A673 (cell line): ENCODE results near the gene NAV2. TPM values are rescaled to one million over a fixed set of nuclear protein-coding genes. Genes with fewer than 3 reads are reported as not detected.

ENCODE experiments used
- BruUV-seq: library from RNA; stranded (reverse); fragments of 400-500 nt; replicated peaks from 2 replicates; lab custom pipeline; 2021; lab: Mats Ljungman, UMichigan
- CTCF ChIA-PET: fragments of 300-600 bp; sonication (Branson Sonifier 250); formaldehyde crosslinking; loops from one replicate; lab custom pipeline; 2022; ENCODE audit warnings: antibody characterized with exemption; lab: Charles Lee
- POLR2A ChIA-PET: fragments of 300-600 bp; sonication (Branson Sonifier 250); formaldehyde crosslinking; loops from one replicate; lab custom pipeline; 2022; ENCODE audit warnings: antibody characterized with exemption; ENCODE audit not compliant: low non-redundant PET; lab: Charles Lee
- DNase-seq: peaks from one replicate; pipeline ENCODE4 v3.0.0-alpha.2; 2015; ENCODE audit warnings: low spot score
- H3K27ac ChIP-seq: fragments of 200-600 bp; sonication (generic); 2 replicates; pipeline ENCODE4 v1.5.1; 2016; ENCODE audit warnings: mixed run types, low read depth, mild to moderate bottlenecking, mixed read lengths, antibody characterized with exemption, low read length; ENCODE audit not compliant: poor library complexity, severe bottlenecking
- H3K27me3 ChIP-seq: fragments of 200-600 bp; sonication (generic); replicated peaks from 2 replicates; pipeline ENCODE4 v1.6.1; 2017; ENCODE audit warnings: mixed run types, low read depth, mild to moderate bottlenecking, mixed read lengths, antibody characterized with exemption, low read length; ENCODE audit not compliant: insufficient read depth, poor library complexity
- H3K36me3 ChIP-seq: fragments of 200-600 bp; sonication (generic); 2 replicates; pipeline ENCODE4 v1.6.1; 2016; ENCODE audit warnings: mixed run types, mild to moderate bottlenecking, mixed read lengths, antibody characterized with exemption, low read length; ENCODE audit not compliant: insufficient read depth, poor library complexity, severe bottlenecking
- H3K4me1 ChIP-seq: fragments of 200-600 bp; sonication (generic); 2 replicates; pipeline ENCODE4 v1.6.1; 2017; ENCODE audit warnings: mixed run types, mild to moderate bottlenecking, mixed read lengths, antibody characterized with exemption, low read length; ENCODE audit not compliant: insufficient read depth, poor library complexity, severe bottlenecking
- H3K4me3 ChIP-seq: fragments of 200-600 bp; sonication (generic); 2 replicates; pipeline ENCODE4 v1.5.1; 2016; ENCODE audit warnings: low read depth, mixed run types, mild to moderate bottlenecking, mixed read lengths, low read length; ENCODE audit not compliant: poor library complexity, severe bottlenecking
- H3K9me3 ChIP-seq: fragments of 200-600 bp; sonication (generic); 2 replicates; pipeline ENCODE4 v1.6.1; 2016; ENCODE audit warnings: mixed run types, low read depth, mild to moderate bottlenecking, mixed read lengths, antibody characterized with exemption, low read length; ENCODE audit not compliant: poor library complexity, severe bottlenecking
- EZH2 ChIP-seq: fragments of 200-600 bp; sonication (generic); IDR thresholded peaks from 2 replicates; pipeline ENCODE4 v1.6.1; 2017; ENCODE audit warnings: borderline replicate concordance, low read depth, mild to moderate bottlenecking, mixed read lengths, antibody characterized with exemption, low read length; ENCODE audit not compliant: poor library complexity, severe bottlenecking
- intact Hi-C: fragments of 100-400 bp; cut with micrococcal nuclease; formaldehyde crosslinking; loops from one replicate; pipeline ENCODE4 v1.10.0; 2022; ENCODE audit not compliant: unreplicated experiment
- total RNA-seq: library from RNA; stranded (reverse); gene quantifications from 2 replicates; pipeline ENCODE4 v1.2.3, GENCODE V29; 2021
- TF ChIP-seq, protein P1 (sequence below): fragments of 300-800, 200-600 bp; sonication (generic); conservative IDR thresholded peaks from 2 replicates; pipeline ENCODE4 v1.5.1; 2017; ENCODE audit warnings: low read depth, mild to moderate bottlenecking, antibody characterized with exemption, low read length, moderate library complexity, mixed read lengths

The NAV2 gene
- total RNA-seq, 1 experiment from 2014 or later: not detected

DNA sequence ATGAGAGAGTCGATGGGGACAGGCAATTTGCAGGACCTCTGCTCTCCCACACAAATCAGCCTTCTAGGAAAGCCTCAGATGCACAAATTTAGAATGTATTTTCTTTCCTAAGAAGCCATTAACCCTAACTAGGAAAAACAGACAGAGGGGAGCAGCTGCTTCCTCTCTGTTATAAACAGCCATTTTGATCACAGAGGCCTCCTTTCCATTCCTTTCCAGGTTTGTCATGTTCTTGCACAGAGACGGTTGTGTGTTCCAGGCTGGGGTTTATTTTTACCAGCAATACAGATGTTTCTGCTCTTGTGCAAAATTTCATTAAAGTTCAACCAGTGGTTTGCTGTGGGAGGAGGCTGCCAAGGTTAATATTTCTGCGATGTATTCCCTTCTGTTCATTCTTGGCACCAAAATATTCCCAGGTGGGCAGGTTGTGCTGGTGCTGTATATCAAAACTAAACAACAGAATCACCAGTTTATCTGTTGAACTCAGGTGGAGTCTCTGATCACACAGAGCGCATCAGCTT lies 90.2 kb downstream of the NAV2 start:
- no TSS peak for BruUV-seq
- no peak overlapping the region for H3K4me3 ChIP-seq
- POLR2A ChIA-PET: no interaction called here
- no peaks in the 10 kb centered on the region for H3K9me3 ChIP-seq
- intact Hi-C loops: loop anchor here (10.0 kb wide), 1 partner anchor 238 kb away; no protein-coding TSS in a partner anchor
- H3K27me3 ChIP-seq: no peaks in the 10 kb centered on the region
- TF ChIP-seq, protein P1, sequence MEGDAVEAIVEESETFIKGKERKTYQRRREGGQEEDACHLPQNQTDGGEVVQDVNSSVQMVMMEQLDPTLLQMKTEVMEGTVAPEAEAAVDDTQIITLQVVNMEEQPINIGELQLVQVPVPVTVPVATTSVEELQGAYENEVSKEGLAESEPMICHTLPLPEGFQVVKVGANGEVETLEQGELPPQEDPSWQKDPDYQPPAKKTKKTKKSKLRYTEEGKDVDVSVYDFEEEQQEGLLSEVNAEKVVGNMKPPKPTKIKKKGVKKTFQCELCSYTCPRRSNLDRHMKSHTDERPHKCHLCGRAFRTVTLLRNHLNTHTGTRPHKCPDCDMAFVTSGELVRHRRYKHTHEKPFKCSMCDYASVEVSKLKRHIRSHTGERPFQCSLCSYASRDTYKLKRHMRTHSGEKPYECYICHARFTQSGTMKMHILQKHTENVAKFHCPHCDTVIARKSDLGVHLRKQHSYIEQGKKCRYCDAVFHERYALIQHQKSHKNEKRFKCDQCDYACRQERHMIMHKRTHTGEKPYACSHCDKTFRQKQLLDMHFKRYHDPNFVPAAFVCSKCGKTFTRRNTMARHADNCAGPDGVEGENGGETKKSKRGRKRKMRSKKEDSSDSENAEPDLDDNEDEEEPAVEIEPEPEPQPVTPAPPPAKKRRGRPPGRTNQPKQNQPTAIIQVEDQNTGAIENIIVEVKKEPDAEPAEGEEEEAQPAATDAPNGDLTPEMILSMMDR: no peak
- no peak for TF ChIP-seq EZH2
- H3K27ac ChIP-seq: no peak overlapping the region
- H3K4me1 ChIP-seq: no peaks in the 10 kb centered on the region
- H3K36me3 ChIP-seq: no peaks in the 10 kb centered on the region
- CTCF ChIA-PET: no interaction called here
- no peak for DNase-seq

DNA sequence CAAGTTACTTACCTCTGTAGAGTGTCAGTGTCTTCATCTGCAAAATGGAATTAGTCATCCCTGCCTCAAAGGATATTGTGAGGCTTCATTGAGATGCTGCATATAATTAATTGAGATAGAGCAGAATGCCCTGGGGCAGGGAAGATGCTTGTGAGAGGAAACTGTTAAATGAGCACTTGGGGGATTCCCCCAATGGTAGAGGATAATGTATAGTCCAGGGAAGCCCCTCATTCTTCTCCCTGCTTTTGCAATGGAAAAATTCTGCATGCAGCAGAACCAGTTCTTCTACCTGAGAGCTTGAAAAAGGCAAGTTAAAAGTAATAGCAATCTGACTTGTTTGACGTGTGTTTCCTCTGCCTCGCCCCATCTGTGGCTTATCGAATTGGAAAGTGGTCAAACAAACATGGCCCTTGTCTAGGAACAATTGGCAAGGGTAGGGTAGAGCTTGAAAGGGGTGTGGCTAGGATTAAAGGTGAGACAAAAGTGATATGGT lies 90.9 kb downstream of the NAV2 start:
- TF ChIP-seq, protein P1: no peak
- TF ChIP-seq EZH2: no peak
- no peaks in the 10 kb centered on the region for H3K9me3 ChIP-seq
- no peak overlapping the region for H3K4me3 ChIP-seq
- no peak overlapping the region for H3K27ac ChIP-seq
- no peak for DNase-seq
- BruUV-seq: no TSS peak
- intact Hi-C loops: loop anchor here (10.0 kb wide), 1 partner anchor 239 kb away; no protein-coding TSS in a partner anchor
- CTCF ChIA-PET: no interaction called here
- no peaks in the 10 kb centered on the region for H3K27me3 ChIP-seq
- no peaks in the 10 kb centered on the region for H3K36me3 ChIP-seq
- POLR2A ChIA-PET: no interaction called here
- H3K4me1 ChIP-seq: no peaks in the 10 kb centered on the region

DNA sequence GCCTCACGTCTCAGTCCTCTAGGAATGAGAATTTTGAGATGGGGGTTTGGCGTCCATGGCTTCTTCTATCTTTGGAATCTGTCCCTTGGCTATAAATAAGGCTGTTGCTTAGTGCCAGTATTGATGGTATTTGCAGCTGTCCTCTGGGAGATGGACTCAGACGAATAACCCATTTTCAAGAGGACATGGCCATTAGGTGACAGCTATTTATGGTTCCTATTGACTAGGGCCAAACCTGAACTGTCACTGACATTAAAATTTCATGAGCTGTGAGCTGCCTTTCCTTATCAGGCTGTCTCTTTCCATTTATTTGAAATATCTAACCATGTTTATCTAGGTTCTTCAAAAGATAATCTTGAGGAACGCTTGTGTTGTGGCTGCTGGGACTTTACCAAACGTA lies 92.7 kb downstream of the NAV2 start:
- Histone ChIP-seq H3K36me3 (no peaks in the 10 kb centered on the region), H3K27ac (no peak overlapping the region), H3K9me3 (no peaks in the 10 kb centered on the region), H3K4me1 (no peaks in the 10 kb centered on the region), H3K4me3 (no peak overlapping the region), H3K27me3 (no peaks in the 10 kb centered on the region)
- BruUV-seq: no TSS peak
- DNase-seq: no peak
- ChIA-PET POLR2A (no interaction called here), CTCF (no interaction called here)
- intact Hi-C loops: loop anchor here (10.0 kb wide), 1 partner anchor 241 kb away; no protein-coding TSS in a partner anchor
- TF ChIP-seq EZH2: no peak
- TF ChIP-seq, protein P1: no peak
